GM23248 (cell line): Measurements from ENCODE around the gene IL17RE.

Experiments
- EZH2 ChIP-seq: fragments of 200-600 bp; sonication (generic); IDR thresholded peaks from 2 replicates; pipeline ENCODE4 v1.6.1; 2018; ENCODE audit warnings: antibody characterized with exemption, mild to moderate bottlenecking; ENCODE audit not compliant: insufficient read depth, poor library complexity, severe bottlenecking
- EZH2phosphoT487 ChIP-seq: fragments of 200-600 bp; sonication (generic); IDR thresholded peaks from 2 replicates; pipeline ENCODE4 v1.6.1; 2018; ENCODE audit warnings: antibody characterized with exemption, moderate library complexity, mild to moderate bottlenecking, low read depth; ENCODE audit not compliant: insufficient read depth

- TF ChIP-seq EZH2 (no peak), EZH2phosphoT487 (no peak)
Observed at GRCh38 chr3:9914559-9915253, 12.1 kb downstream of the IL17RE start.
